HG03469 (cell line): Measurements from ENCODE around the gene NLRP9.

ENCODE experiments used
- ATAC-seq: cut with Tn5 transposase; IDR thresholded peaks from one replicate; pipeline ENCODE4 v1.9.1; 2021; ENCODE audit warnings: mild to moderate bottlenecking, moderate library complexity, moderate number of reproducible peaks; ENCODE audit not compliant: unreplicated experiment

NLRP9 gene

GRCh38 chr19:55689411-55690108, 48.6 kb downstream of the NLRP9 start:
- ATAC-seq: no peak

- ATAC-seq: no peak
Observed at GRCh38 chr19:55688422-55689218, 49.6 kb downstream of the NLRP9 start.

- ATAC-seq: no peak
Observed at GRCh38 chr19:55687281-55688201, 50.7 kb downstream of the NLRP9 start.

- ATAC-seq: no peak
Observed at GRCh38 chr19:55686311-55687050, 51.7 kb downstream of the NLRP9 start.

GRCh38 chr19:55685776-55686175, 52.4 kb downstream of the NLRP9 start:
- no peak for ATAC-seq

GRCh38 chr19:55684946-55685681, 53.1 kb downstream of the NLRP9 start:
- ATAC-seq: no peak

GRCh38 chr19:55683449-55684261, 54.5 kb downstream of the NLRP9 start:
- no peak for ATAC-seq

GRCh38 chr19:55681131-55682092, 56.8 kb downstream of the NLRP9 start:
- no peak for ATAC-seq

- no peak for ATAC-seq
Observed at GRCh38 chr19:55680339-55681130, 57.7 kb downstream of the NLRP9 start.

GRCh38 chr19:55679343-55680257, 58.6 kb downstream of the NLRP9 start:
- ATAC-seq: no peak

GRCh38 chr19:55678121-55678671, 60.0 kb downstream of the NLRP9 start:
- peak; percentile 62 for ATAC-seq

- no peak for ATAC-seq
Observed at GRCh38 chr19:55677572-55678028, 60.6 kb downstream of the NLRP9 start.

GRCh38 chr19:55676889-55677505, 61.2 kb downstream of the NLRP9 start:
- no peak for ATAC-seq

GRCh38 chr19:55676383-55676782, 61.8 kb downstream of the NLRP9 start:
- no peak for ATAC-seq

- no peak for ATAC-seq
Observed at GRCh38 chr19:55675661-55676354, 62.4 kb downstream of the NLRP9 start.
